NB4 (cell line): ENCODE data around the gene NEK7.

Source experiments
- MYC ChIP-seq: IDR thresholded peaks from 2 replicates; pipeline ENCODE4 v1.6.1; 2011; ENCODE audit warnings: low read depth, low read length
- POLR2A ChIP-seq: IDR thresholded peaks from 2 replicates; pipeline ENCODE4 v1.6.1; 2011; ENCODE audit warnings: mild to moderate bottlenecking; ENCODE audit not compliant: insufficient read length; ENCODE audit errors: extremely low read depth
- TF ChIP-seq, protein P1 (sequence below): IDR thresholded peaks from one replicate; pipeline ENCODE4 v1.5.1; 2012; ENCODE audit warnings: low read depth, low read length

DNA sequence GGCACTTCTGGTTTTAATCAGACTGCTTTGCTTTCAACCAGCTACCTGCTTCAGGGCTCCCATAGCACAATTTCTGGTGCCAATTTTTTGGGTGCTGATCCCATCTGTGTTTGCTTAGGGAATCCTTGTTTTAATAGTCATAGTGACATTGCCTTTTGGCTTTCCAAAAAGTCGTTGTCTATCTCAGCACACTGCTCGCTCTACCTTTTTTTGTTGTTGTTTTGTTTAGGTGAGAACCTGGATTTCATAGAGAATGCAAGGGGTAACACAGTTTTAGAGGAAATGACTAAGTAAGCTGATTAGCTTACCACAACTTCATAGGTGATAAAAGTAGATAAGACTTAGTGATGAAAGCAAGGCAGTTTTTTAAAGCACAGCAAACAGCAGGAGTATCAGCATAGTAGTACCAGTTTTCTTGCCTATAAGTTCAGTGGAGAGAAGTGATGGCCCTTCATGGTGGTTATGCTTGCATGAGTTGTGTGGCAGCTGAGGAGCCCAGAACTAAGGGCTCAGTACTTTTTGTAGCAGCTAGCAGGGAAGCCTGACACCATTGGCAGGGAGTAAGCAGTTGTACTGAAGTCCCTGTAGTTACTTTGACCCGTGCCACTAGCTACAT, 31.3 kb downstream of the NEK7 start:
- TF ChIP-seq POLR2A = no peak
- TF ChIP-seq, protein P1, sequence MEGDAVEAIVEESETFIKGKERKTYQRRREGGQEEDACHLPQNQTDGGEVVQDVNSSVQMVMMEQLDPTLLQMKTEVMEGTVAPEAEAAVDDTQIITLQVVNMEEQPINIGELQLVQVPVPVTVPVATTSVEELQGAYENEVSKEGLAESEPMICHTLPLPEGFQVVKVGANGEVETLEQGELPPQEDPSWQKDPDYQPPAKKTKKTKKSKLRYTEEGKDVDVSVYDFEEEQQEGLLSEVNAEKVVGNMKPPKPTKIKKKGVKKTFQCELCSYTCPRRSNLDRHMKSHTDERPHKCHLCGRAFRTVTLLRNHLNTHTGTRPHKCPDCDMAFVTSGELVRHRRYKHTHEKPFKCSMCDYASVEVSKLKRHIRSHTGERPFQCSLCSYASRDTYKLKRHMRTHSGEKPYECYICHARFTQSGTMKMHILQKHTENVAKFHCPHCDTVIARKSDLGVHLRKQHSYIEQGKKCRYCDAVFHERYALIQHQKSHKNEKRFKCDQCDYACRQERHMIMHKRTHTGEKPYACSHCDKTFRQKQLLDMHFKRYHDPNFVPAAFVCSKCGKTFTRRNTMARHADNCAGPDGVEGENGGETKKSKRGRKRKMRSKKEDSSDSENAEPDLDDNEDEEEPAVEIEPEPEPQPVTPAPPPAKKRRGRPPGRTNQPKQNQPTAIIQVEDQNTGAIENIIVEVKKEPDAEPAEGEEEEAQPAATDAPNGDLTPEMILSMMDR = no peak
- TF ChIP-seq MYC = no peak
